GM13977 (cell line): ENCODE results near the gene DCDC2C.

Source experiments
- DNase-seq: peaks from one replicate; pipeline ENCODE4 v3.0.0; 2012; ENCODE audit warnings: low spot score
- in situ Hi-C: fragments of 300-500 bp; cut with MboI; formaldehyde crosslinking; loops from one replicate; pipeline ENCODE4 v1.12.0; 2022; ENCODE audit warnings: low sequenced_read_pairs, low pct_unique_long_range_greater_than_20kb, mixed read lengths, inconsistent platforms; ENCODE audit not compliant: unreplicated experiment
- TF ChIP-seq, protein P1 (sequence below): IDR thresholded peaks from 2 replicates; pipeline ENCODE4 v1.5.1; 2012; ENCODE audit warnings: mild to moderate bottlenecking, control low read depth; ENCODE audit not compliant: insufficient read depth; ENCODE audit errors: extremely low read depth, missing control alignments

The DCDC2C gene

DNA sequence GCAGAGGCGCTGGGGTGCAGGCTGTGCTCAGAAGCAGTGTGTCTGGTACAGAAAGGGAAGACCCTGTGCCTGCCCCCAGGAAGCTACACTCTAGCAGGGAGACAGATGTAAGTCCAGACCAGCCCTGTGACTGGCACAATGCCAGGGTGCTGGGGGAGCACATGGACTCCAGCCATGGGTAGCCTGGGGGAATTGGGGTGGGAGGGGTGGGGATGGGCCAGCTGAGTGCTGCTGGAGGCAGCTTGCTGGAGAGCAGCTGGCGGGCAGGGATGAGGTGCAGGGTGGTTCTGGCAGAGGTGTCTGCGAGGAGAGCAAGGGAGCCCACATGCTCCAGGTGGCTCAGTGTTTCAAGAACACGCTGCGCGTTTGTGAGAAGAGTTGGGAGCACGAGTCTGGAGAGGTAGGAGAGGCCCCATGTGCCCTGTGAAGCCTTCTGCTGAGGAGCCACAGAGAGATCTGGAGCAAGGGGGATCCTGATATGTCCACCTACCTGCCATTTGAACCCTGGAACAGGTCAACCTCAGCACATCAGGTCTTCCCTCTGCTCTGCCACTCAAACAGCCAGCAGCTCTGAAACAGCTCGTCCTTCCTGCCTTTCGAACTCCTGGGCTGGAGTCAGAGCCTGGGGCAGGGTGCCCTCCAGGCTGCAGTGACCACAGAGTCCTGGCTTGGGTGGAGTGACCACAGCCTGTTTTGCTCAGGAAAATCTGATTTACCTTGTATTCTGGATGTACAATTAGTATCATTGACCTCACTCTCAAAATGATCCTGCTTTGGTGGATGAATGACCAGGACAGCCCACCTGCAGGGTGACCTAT lies 30.3 kb upstream of the DCDC2C start:
- TF ChIP-seq, protein P1, sequence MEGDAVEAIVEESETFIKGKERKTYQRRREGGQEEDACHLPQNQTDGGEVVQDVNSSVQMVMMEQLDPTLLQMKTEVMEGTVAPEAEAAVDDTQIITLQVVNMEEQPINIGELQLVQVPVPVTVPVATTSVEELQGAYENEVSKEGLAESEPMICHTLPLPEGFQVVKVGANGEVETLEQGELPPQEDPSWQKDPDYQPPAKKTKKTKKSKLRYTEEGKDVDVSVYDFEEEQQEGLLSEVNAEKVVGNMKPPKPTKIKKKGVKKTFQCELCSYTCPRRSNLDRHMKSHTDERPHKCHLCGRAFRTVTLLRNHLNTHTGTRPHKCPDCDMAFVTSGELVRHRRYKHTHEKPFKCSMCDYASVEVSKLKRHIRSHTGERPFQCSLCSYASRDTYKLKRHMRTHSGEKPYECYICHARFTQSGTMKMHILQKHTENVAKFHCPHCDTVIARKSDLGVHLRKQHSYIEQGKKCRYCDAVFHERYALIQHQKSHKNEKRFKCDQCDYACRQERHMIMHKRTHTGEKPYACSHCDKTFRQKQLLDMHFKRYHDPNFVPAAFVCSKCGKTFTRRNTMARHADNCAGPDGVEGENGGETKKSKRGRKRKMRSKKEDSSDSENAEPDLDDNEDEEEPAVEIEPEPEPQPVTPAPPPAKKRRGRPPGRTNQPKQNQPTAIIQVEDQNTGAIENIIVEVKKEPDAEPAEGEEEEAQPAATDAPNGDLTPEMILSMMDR: no peak
- no peak for DNase-seq
- in situ Hi-C loops: no loop called here

- in situ Hi-C loops: no loop called here
- DNase-seq: no peak
- TF ChIP-seq, protein P1: no peak
These were observed 29.1 kb upstream of the DCDC2C start for GRCh38 chr2:3674066-3674845.

DNA sequence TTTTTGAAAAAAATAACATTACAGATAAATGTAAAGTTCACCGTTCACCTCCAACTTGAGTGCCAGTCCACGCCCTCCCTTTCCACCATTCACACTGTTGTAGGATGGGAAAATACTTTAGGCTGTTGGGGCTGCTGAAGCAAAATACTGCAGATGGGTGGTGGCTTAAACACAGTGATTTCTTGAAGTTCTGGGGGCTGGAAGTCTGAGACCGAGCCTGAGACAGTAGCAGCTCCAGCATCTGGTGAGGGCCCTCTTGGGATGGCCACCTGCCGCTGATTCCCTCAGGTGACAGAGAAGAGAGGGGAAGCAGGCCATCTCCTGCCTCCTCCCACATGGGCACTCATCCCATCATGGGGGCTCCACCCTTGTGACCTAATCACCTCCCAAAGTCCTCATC lies 27.7 kb upstream of the DCDC2C start:
- in situ Hi-C loops: no loop called here
- DNase-seq: no peak
- TF ChIP-seq, protein P1: no peak

DNA sequence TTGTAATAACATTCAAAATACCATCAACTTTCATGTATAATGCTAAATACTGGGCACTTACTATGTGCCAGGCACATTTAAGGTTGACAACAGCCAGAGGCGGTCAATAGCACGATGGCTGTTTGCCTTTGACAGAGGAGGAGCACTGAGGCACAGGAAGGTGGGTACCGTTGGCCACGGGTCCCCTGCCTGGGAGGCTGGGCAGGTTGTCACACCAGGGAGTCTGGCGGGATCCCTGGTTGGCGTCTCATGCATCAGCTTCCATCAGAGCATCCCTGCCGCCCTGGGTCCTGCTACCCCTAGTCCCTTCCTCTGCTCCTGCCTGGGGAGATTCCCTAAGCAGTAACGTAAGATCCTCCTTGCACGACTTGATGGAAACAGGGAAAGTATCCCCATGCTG lies 25.9 kb upstream of the DCDC2C start:
- no peak for DNase-seq
- in situ Hi-C loops: no loop called here
- TF ChIP-seq, protein P1: no peak

DNA sequence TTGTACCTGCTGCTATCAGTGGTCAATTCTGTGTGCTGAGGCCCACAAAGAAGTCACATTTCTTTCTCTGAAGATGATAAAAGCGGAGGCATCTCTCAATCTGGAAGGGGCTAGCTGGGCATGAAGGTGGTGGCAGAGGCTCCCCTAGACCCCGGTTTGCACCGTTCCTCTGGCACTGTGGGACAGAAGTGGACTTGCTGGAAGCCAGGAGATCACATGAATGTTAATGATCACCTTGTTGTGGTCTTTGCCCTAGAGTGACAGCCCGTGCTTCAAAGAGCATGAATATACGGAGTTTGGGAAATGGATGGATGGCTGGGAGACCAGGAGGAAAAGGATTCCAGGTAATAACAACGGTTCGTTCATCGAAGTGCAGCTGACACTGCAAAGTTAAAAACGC lies 25.2 kb upstream of the DCDC2C start:
- TF ChIP-seq, protein P1: no peak
- DNase-seq: no peak
- in situ Hi-C loops: no loop called here

DNA sequence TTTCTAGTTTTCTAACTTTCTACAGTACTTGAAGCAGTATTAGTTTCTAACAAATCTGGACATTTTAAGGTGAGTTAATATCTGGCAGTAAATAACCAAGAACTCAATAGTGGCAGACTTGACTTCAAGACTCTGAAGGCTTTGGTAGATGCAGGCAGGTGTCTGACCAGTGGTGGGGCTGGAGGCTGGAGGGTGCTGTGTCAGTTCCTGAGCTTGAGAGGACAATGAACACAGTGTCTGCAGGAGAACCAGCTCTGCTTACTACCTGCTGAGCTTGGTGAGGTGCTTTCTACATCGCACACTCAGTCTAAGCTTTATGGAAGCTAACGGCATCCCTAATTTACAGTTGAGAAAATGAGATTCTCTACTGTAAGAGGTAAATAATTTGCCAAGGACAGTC lies 24.2 kb upstream of the DCDC2C start:
- in situ Hi-C loops: no loop called here
- DNase-seq: no peak
- TF ChIP-seq, protein P1: no peak
